ENCODE results near the gene PXMP4. TPM values are rescaled to one million over a fixed set of nuclear protein-coding genes. Genes with fewer than 3 reads are reported as not detected.

PXMP4 gene
- total RNA-seq, 1 experiment from 2014 or later, result 12.0 TPM

DNA sequence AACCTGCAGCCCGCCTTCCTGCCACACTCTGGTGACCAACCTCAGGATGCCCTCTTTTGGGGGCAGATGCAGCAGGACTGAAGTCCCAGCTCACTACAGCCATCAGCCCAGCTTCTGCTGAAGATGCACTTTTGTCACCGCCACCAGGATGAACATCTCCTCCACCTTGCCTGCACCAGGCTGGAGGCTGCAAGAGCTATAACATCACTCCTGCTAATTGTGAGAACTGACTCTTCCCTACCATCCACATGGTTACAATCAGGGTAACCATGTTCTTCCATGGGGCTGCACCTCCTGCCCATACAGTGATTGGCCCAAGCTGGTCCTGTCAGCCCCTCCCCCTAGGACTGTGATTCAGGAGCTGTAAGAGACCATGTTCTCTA is 55.4 kb downstream of the PXMP4 start:
- intact Hi-C loops (cut with micrococcal nuclease; ENCODE audit: unreplicated experiment), result no loop called here
- Histone ChIP-seq H3K27me3 (ENCODE audit: control insufficient read depth, insufficient read depth, low read length) (no peaks in the 10 kb centered on the region), H3K4me3 (ENCODE audit: low read depth in 2 of 2, low read length in 2 of 2) (no peak overlapping the region), H3K9me3 (ENCODE audit: control insufficient read depth, insufficient read depth, low read depth, low read length) (no peaks in the 10 kb centered on the region), H3K4me1 (ENCODE audit: control insufficient read depth, insufficient read depth, low read length) (peaks cover 14% of the 10 kb centered on the region), H3K36me3 (ENCODE audit: control insufficient read depth, insufficient read depth, low read length) (no peaks in the 10 kb centered on the region), H3K27ac (ENCODE audit: low read length) (no peak overlapping the region; the same call in 1 of the 2 replicates)
- DNase-seq (ENCODE audit: low read depth, low spot score) (no peak), ATAC-seq (0 out of 2 replicates have a peak, but pooled peaks have one; percentile 5)
- no peak for TF ChIP-seq POLR2AphosphoS5 (IDR thresholded peaks at IDR 0.05; ENCODE audit: low read depth, low read length)
- TF ChIP-seq, protein P1, sequence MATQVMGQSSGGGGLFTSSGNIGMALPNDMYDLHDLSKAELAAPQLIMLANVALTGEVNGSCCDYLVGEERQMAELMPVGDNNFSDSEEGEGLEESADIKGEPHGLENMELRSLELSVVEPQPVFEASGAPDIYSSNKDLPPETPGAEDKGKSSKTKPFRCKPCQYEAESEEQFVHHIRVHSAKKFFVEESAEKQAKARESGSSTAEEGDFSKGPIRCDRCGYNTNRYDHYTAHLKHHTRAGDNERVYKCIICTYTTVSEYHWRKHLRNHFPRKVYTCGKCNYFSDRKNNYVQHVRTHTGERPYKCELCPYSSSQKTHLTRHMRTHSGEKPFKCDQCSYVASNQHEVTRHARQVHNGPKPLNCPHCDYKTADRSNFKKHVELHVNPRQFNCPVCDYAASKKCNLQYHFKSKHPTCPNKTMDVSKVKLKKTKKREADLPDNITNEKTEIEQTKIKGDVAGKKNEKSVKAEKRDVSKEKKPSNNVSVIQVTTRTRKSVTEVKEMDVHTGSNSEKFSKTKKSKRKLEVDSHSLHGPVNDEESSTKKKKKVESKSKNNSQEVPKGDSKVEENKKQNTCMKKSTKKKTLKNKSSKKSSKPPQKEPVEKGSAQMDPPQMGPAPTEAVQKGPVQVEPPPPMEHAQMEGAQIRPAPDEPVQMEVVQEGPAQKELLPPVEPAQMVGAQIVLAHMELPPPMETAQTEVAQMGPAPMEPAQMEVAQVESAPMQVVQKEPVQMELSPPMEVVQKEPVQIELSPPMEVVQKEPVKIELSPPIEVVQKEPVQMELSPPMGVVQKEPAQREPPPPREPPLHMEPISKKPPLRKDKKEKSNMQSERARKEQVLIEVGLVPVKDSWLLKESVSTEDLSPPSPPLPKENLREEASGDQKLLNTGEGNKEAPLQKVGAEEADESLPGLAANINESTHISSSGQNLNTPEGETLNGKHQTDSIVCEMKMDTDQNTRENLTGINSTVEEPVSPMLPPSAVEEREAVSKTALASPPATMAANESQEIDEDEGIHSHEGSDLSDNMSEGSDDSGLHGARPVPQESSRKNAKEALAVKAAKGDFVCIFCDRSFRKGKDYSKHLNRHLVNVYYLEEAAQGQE (IDR thresholded peaks at IDR 0.05; ENCODE audit: insufficient read depth in 1 of 2, low read depth in 2 of 2, low read length in 1 of 2), result no peak
- TF ChIP-seq SIN3A (IDR thresholded peaks at IDR 0.05; ENCODE audit: borderline replicate concordance, insufficient read depth, low read depth, low read length), result no peak
- TF ChIP-seq TCF7L2 (IDR thresholded peaks at IDR 0.05; ENCODE audit: low read depth, low read length), result no peak
- TF ChIP-seq, protein P2, sequence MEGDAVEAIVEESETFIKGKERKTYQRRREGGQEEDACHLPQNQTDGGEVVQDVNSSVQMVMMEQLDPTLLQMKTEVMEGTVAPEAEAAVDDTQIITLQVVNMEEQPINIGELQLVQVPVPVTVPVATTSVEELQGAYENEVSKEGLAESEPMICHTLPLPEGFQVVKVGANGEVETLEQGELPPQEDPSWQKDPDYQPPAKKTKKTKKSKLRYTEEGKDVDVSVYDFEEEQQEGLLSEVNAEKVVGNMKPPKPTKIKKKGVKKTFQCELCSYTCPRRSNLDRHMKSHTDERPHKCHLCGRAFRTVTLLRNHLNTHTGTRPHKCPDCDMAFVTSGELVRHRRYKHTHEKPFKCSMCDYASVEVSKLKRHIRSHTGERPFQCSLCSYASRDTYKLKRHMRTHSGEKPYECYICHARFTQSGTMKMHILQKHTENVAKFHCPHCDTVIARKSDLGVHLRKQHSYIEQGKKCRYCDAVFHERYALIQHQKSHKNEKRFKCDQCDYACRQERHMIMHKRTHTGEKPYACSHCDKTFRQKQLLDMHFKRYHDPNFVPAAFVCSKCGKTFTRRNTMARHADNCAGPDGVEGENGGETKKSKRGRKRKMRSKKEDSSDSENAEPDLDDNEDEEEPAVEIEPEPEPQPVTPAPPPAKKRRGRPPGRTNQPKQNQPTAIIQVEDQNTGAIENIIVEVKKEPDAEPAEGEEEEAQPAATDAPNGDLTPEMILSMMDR (IDR thresholded peaks at IDR 0.05), result no peak
- POLR2A ChIA-PET, result interaction anchor here (0.5 kb wide), 1 partner anchor 17 kb away, joined by 3 read pairs; no protein-coding TSS in a partner anchor
- BruUV-seq (replicated peaks), result no TSS peak
- in situ Hi-C loops (cut with HindIII; ENCODE audit: low pct_unique_long_range_greater_than_20kb, low sequenced_read_pairs), result no loop called here
- CTCF ChIA-PET, result no interaction called here

DNA sequence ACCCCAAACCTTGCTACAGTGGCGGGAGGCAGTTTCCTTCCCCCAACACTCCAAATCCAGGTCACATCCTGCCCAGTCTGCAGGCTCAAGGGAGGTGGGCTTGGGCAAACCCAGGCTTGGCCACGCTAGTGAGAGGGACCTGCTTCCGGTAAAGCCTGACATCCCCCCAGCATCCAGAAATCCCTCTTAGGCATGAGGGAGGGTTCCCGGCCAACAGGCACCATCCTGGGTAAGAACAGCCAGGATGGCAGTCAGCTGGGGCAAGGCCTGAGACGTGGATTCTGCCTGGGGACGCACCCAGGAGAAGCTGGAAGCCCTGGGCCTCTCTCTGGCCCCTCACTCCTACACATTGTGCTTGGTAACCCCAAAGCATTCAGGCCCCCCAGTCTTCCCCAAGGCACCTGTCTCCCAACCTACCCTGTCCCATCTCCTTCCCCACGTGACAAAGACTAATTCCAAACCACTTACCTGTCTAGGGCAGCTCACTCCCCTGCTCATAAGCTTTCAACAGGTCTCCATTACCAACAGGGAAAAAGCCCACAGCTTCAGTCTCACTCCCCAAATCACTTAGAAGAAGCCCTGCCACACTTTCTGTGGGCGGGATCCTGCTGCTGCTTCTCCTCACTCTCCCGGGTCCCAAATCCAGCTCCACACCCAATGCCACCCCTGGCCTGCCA is 55.9 kb downstream of the PXMP4 start:
- H3K27me3 ChIP-seq (ENCODE audit: control insufficient read depth, insufficient read depth, low read length), result no peaks in the 10 kb centered on the region
- H3K4me1 ChIP-seq (ENCODE audit: control insufficient read depth, insufficient read depth, low read length), result peaks cover 14% of the 10 kb centered on the region
- DNase-seq (ENCODE audit: low read depth, low spot score) (no peak), ATAC-seq (peak; percentile 29)
- peak overlapping the region; percentile 92 for H3K27ac ChIP-seq (ENCODE audit: low read length)
- TF ChIP-seq, protein P2 (IDR thresholded peaks at IDR 0.05), result no peak
- TF ChIP-seq TCF7L2 (IDR thresholded peaks at IDR 0.05; ENCODE audit: low read depth, low read length) (no peak), POLR2AphosphoS5 (IDR thresholded peaks at IDR 0.05; ENCODE audit: low read depth, low read length) (no peak), SIN3A (IDR thresholded peaks at IDR 0.05; ENCODE audit: borderline replicate concordance, insufficient read depth, low read depth, low read length) (no peak)
- TF ChIP-seq, protein P1 (IDR thresholded peaks at IDR 0.05; ENCODE audit: insufficient read depth in 1 of 2, low read depth in 2 of 2, low read length in 1 of 2), result no peak
- intact Hi-C loops (cut with micrococcal nuclease; ENCODE audit: unreplicated experiment), result no loop called here
- peak overlapping the region; percentile 67 to 78 for H3K4me3 ChIP-seq (ENCODE audit: low read depth in 2 of 2, low read length in 2 of 2)
- H3K9me3 ChIP-seq (ENCODE audit: control insufficient read depth, insufficient read depth, low read depth, low read length), result no peaks in the 10 kb centered on the region
- ChIA-PET POLR2A (interaction anchor here (0.5 kb wide), 1 partner anchor 18 kb away, joined by 3 read pairs; no protein-coding TSS in a partner anchor), CTCF (no interaction called here)
- in situ Hi-C loops (cut with HindIII; ENCODE audit: low pct_unique_long_range_greater_than_20kb, low sequenced_read_pairs), result no loop called here
- BruUV-seq (replicated peaks), result no TSS peak
- no peaks in the 10 kb centered on the region for H3K36me3 ChIP-seq (ENCODE audit: control insufficient read depth, insufficient read depth, low read length)
